Neutrophil (primary cell): ENCODE data around the gene OPRD1.
A peak's percentile ranks its signal among the peaks of the same experiment; 100 is the strongest.

Source experiments
- H3K27ac ChIP-seq: fragments of 200-600 bp; sonication (generic); 2 replicates; pipeline ENCODE4 v1.5.1; 2016; ENCODE audit warnings: mild to moderate bottlenecking, moderate library complexity
- H3K27me3 ChIP-seq: fragments of 200-600 bp; sonication (generic); 2 replicates; pipeline ENCODE4 v1.6.0; 2016; ENCODE audit warnings: mild to moderate bottlenecking
- H3K36me3 ChIP-seq: fragments of 200-600 bp; sonication (generic); 2 replicates; pipeline ENCODE4 v1.5.1; 2017
- H3K4me1 ChIP-seq, 2 experiments: fragments of 200-600 bp in 1 of 2; sonication (generic) in 1 of 2; 1 replicate in 1 of 2; 2 replicates in 1 of 2; pipeline versions ENCODE4 v1.5.1 to v1.6.1; 2013 to 2016; ENCODE audit warnings: low read depth in 1 of 2, low read length in 1 of 2, mild to moderate bottlenecking in 1 of 2, moderate library complexity in 1 of 2; ENCODE audit not compliant: control insufficient read depth in 1 of 2, insufficient read depth in 1 of 2
- H3K4me3 ChIP-seq, 2 experiments: fragments of 200-600 bp in 1 of 2; sonication (generic) in 1 of 2; 1 replicate in 1 of 2; 2 replicates in 1 of 2; pipeline ENCODE4 v1.5.1; 2013 to 2016; ENCODE audit warnings: low read depth in 1 of 2, low read length in 1 of 2, mild to moderate bottlenecking in 1 of 2, moderate library complexity in 1 of 2
- H3K9me3 ChIP-seq: fragments of 200-600 bp; sonication (generic); 2 replicates; pipeline ENCODE4 v1.5.1; 2016
- TF ChIP-seq, protein P1 (sequence below): fragments of 200-600 bp; sonication (generic); IDR thresholded peaks from 2 replicates; pipeline ENCODE4 v1.5.1; 2016; ENCODE audit warnings: antibody characterized with exemption

Gene OPRD1

DNA sequence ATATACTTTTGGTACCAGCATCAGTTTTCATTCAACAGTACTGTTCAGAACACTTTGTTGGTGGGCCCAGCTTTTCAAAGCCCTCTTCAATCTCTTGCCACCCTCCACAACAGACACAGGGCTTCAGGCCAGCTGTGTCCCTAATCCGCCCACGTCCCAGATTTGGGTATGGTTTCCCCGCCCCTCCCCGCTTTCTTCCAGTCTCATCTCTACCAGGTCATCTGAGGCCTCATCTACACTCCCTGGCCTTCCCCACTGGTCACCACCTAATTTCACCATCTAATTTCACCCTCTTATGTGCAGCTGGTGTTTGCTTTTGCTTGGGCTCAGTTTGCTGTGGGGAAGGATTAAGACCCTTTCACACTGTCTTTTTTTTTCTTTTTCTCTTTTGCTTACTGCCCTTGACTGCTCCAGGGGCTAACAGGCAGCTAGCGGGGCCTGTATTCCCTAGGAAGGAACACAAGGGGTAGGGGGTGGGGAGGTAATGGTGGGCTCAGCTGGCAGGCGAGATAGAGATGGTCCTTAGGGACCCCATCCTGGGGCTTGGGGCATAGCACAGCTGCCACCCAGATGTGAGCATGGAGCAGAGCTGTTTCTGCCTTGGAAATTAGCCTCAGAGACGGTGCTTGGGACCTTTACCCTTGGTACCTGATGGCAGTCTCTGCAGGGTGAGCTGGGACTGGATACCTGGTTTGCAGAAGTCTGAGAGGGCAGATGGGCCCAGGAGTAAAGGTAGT, 98.6 kb downstream of the OPRD1 start:
- peaks cover 12 to 13% of the 10 kb centered on the region in 2 experiments for H3K4me1 ChIP-seq
- no peak overlapping the region for H3K4me3 ChIP-seq
- H3K36me3 ChIP-seq = peaks cover 8% of the 10 kb centered on the region
- no peak overlapping the region for H3K27ac ChIP-seq
- TF ChIP-seq, protein P1, sequence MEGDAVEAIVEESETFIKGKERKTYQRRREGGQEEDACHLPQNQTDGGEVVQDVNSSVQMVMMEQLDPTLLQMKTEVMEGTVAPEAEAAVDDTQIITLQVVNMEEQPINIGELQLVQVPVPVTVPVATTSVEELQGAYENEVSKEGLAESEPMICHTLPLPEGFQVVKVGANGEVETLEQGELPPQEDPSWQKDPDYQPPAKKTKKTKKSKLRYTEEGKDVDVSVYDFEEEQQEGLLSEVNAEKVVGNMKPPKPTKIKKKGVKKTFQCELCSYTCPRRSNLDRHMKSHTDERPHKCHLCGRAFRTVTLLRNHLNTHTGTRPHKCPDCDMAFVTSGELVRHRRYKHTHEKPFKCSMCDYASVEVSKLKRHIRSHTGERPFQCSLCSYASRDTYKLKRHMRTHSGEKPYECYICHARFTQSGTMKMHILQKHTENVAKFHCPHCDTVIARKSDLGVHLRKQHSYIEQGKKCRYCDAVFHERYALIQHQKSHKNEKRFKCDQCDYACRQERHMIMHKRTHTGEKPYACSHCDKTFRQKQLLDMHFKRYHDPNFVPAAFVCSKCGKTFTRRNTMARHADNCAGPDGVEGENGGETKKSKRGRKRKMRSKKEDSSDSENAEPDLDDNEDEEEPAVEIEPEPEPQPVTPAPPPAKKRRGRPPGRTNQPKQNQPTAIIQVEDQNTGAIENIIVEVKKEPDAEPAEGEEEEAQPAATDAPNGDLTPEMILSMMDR = no peak
- no peaks in the 10 kb centered on the region for H3K27me3 ChIP-seq
- H3K9me3 ChIP-seq = no peaks in the 10 kb centered on the region

- H3K4me3 ChIP-seq = peak overlapping the region; percentile 68 to 74
- peak overlapping the region; percentile 89 for H3K27ac ChIP-seq
- H3K9me3 ChIP-seq = no peaks in the 10 kb centered on the region
- TF ChIP-seq, protein P1 = no peak
- peaks cover 20% of the 10 kb centered on the region in 2 experiments for H3K4me1 ChIP-seq
- H3K27me3 ChIP-seq = no peaks in the 10 kb centered on the region
- peaks cover 8% of the 10 kb centered on the region for H3K36me3 ChIP-seq
Observed at GRCh38 chr1:28913786-28914227, 101.8 kb downstream of the OPRD1 start.

DNA sequence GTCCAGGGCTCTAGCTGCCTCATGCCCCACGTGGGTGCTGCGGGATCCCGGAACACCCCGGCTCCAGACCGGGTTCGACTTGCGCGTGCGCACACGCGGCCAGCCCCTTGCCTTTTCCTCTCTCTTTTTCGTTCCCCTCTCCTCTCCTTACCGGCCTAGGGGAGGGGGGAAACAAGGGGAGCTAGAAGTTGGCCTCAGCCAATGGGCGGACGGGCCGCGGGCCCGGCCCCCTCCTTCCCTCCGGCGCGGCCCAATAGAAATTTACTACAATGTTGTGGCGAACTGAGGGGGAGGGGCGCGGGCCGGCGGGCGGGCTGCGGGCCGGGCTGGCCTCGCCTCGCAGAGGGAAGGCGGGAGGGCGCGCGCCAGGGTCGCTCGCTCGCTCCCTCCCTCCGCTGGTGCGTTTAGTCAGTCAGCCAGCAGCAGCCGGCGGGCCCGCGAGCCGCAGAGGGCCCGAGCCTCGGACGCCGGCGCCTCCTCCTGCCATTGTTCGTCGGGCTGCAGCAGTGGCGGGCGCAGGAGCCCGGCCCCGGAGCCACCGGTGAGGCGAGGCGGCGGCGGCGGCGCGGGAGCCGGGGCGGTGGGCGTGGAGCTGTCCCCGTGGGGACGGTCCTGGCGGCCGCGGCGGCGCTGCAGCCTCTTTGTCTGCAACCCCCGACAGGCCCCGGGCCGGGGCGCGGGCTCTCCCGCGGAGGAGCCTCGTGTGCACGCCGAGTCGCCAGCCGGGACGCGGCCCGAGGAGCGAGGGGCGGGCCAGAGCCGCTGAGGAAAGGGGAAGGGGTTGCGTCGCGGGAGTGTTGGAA, 102.5 kb downstream of the OPRD1 start, which contains the start of gene EPB41:
EPB41 (plus strand) TSS at position 342 of the 803 bp plus-strand sequence. CDS start 72,869 bp downstream, outside the sequence.
- no peaks in the 10 kb centered on the region for H3K9me3 ChIP-seq
- peaks cover 20% of the 10 kb centered on the region in 2 experiments for H3K4me1 ChIP-seq
- H3K36me3 ChIP-seq = peaks cover 8% of the 10 kb centered on the region
- peak within 1 kb of the TSS; percentile 68 to 74 for H3K4me3 ChIP-seq
- H3K27ac ChIP-seq = peak within 1 kb of the TSS; percentile 89
- no peaks in the 10 kb centered on the region for H3K27me3 ChIP-seq
- TF ChIP-seq, protein P1 = peak; percentile 25

- H3K27ac ChIP-seq = peak overlapping the region; percentile 89
- TF ChIP-seq, protein P1 = no peak
Observed at GRCh38 chr1:28915031-28915895, 103.3 kb downstream of the OPRD1 start.

GRCh38 chr1:28917757-28918118, 105.8 kb downstream of the OPRD1 start:
- H3K4me3 ChIP-seq = no peak overlapping the region
- H3K4me1 ChIP-seq = peaks cover 20% of the 10 kb centered on the region in 2 experiments
- no peaks in the 10 kb centered on the region for H3K27me3 ChIP-seq
- peaks cover 5% of the 10 kb centered on the region for H3K36me3 ChIP-seq
- TF ChIP-seq, protein P1 = no peak
- H3K27ac ChIP-seq = no peak overlapping the region
- H3K9me3 ChIP-seq = no peaks in the 10 kb centered on the region

More at GRCh38 chr1:28915031-28915895, 103.3 kb downstream of the OPRD1 start:
- H3K36me3 ChIP-seq = peaks cover 8% of the 10 kb centered on the region
- no peaks in the 10 kb centered on the region for H3K27me3 ChIP-seq
- peaks cover 20% of the 10 kb centered on the region in 2 experiments for H3K4me1 ChIP-seq
- peak overlapping the region; percentile 68 to 74 for H3K4me3 ChIP-seq
- H3K9me3 ChIP-seq = no peaks in the 10 kb centered on the region
